Liver (tissue), 9 donors: ENCODE data around the gene NECTIN4. TPM values are rescaled to one million over a fixed set of nuclear protein-coding genes. Genes with fewer than 3 reads are reported as not detected.

Experiments used
- DNase-seq: peaks from one replicate; pipeline ENCODE4 v3.0.0-alpha.2; 2017; ENCODE audit warnings: low spot score
- H3K27ac ChIP-seq, 2 donors: one replicate each; pipeline ENCODE4 v1.7.0; 2013; ENCODE audit warnings: inconsistent platforms in 2 of 2, low read length in 2 of 2, control low read depth in 1 of 2, low read depth in 1 of 2, mild to moderate bottlenecking in 1 of 2
- H3K27me3 ChIP-seq, 4 donors: one replicate each; pipeline versions ENCODE4 v1.6.1 to v1.7.0; 2013; ENCODE audit warnings: low read length in 3 of 4, inconsistent platforms in 1 of 4, mild to moderate bottlenecking in 1 of 4, moderate library complexity in 1 of 4; ENCODE audit not compliant: control insufficient read depth in 4 of 4, insufficient read depth in 4 of 4
- H3K36me3 ChIP-seq, 4 donors: one replicate each; pipeline versions ENCODE4 v1.6.1 to v1.7.0; 2013; ENCODE audit warnings: low read length in 3 of 4, mild to moderate bottlenecking in 3 of 4, low read depth in 1 of 4, moderate library complexity in 1 of 4; ENCODE audit not compliant: control insufficient read depth in 4 of 4, insufficient read depth in 3 of 4
- H3K4me1 ChIP-seq, 4 donors: one replicate each; pipeline versions ENCODE4 v1.6.1 to v1.7.0; 2013; ENCODE audit warnings: low read length in 3 of 4, mild to moderate bottlenecking in 3 of 4, moderate library complexity in 1 of 4; ENCODE audit not compliant: control insufficient read depth in 4 of 4, insufficient read depth in 4 of 4
- H3K4me3 ChIP-seq, 3 donors: one replicate each; pipeline versions ENCODE4 v1.6.1 to v1.7.0; 2013; ENCODE audit warnings: low read length in 3 of 3, control low read depth in 1 of 3, low read depth in 1 of 3, mild to moderate bottlenecking in 1 of 3
- H3K9ac ChIP-seq, 2 donors: one replicate each; pipeline ENCODE4 v1.7.0; 2013; ENCODE audit warnings: low read length in 2 of 2, mild to moderate bottlenecking in 2 of 2, moderate library complexity in 2 of 2, control low read depth in 1 of 2, low read depth in 1 of 2
- H3K9me3 ChIP-seq, 4 donors: one replicate each; pipeline versions ENCODE4 v1.6.1 to v1.7.0; 2013; ENCODE audit warnings: low read length in 3 of 4; ENCODE audit not compliant: control insufficient read depth in 4 of 4
- ATF3 ChIP-seq: IDR thresholded peaks from 2 replicates; pipeline ENCODE4 v1.6.1; 2016; ENCODE audit warnings: antibody characterized with exemption
- CTCF ChIP-seq: fragments of 150-350 bp; IDR thresholded peaks from 2 replicates; pipeline ENCODE4 v1.5.1; 2017; ENCODE audit warnings: improper control_type of control experiment, low read depth, low read length; ENCODE audit not compliant: missing input control
- EGR1 ChIP-seq, 2 donors: IDR thresholded peaks; 2 replicates each; pipeline ENCODE4 v1.6.1; 2016 to 2018; ENCODE audit warnings: antibody characterized with exemption in 2 of 2, low read depth in 2 of 2
- FOXA1 ChIP-seq: IDR thresholded peaks from 2 replicates; pipeline ENCODE4 v1.6.1; 2016; ENCODE audit warnings: antibody characterized with exemption
- FOXA2 ChIP-seq: IDR thresholded peaks from 2 replicates; pipeline ENCODE4 v1.6.1; 2016; ENCODE audit warnings: antibody characterized with exemption
- GABPA ChIP-seq, 2 donors: IDR thresholded peaks in 1 of 2; conservative IDR thresholded peaks in 1 of 2; 2 replicates each; pipeline ENCODE4 v1.6.1; 2016; ENCODE audit warnings: antibody characterized with exemption in 2 of 2, mild to moderate bottlenecking in 1 of 2, moderate library complexity in 1 of 2
- HNF4A ChIP-seq, 2 donors: conservative IDR thresholded peaks; 2 replicates each; pipeline ENCODE4 v1.6.1; 2016; ENCODE audit warnings: antibody characterized with exemption in 2 of 2, mild to moderate bottlenecking in 2 of 2
- HNF4G ChIP-seq: IDR thresholded peaks from 2 replicates; pipeline ENCODE4 v1.6.1; 2016; ENCODE audit warnings: antibody characterized with exemption
- JUND ChIP-seq, 2 donors: IDR thresholded peaks; 2 replicates each; pipeline ENCODE4 v1.6.1; 2016; ENCODE audit warnings: antibody characterized with exemption in 2 of 2
- MAX ChIP-seq: IDR thresholded peaks from 2 replicates; pipeline ENCODE4 v1.6.1; 2016; ENCODE audit warnings: antibody characterized with exemption
- NR2F2 ChIP-seq: IDR thresholded peaks from 2 replicates; pipeline ENCODE4 v1.6.1; 2016; ENCODE audit warnings: antibody characterized with exemption
- RAD21 ChIP-seq, 2 donors: IDR thresholded peaks; 2 replicates each; pipeline ENCODE4 v1.6.1; 2016; ENCODE audit warnings: antibody characterized with exemption in 2 of 2, mild to moderate bottlenecking in 2 of 2
- REST ChIP-seq: IDR thresholded peaks from 2 replicates; pipeline ENCODE4 v1.6.1; 2016; ENCODE audit warnings: antibody characterized with exemption, mild to moderate bottlenecking
- RXRA ChIP-seq, 2 donors: IDR thresholded peaks; 2 replicates each; pipeline ENCODE4 v1.6.1; 2017 to 2018; ENCODE audit warnings: antibody characterized with exemption in 2 of 2, mild to moderate bottlenecking in 1 of 2
- SP1 ChIP-seq: IDR thresholded peaks from 2 replicates; pipeline ENCODE4 v1.6.1; 2018; ENCODE audit warnings: antibody characterized with exemption, mild to moderate bottlenecking
- TAF1 ChIP-seq: conservative IDR thresholded peaks from 2 replicates; pipeline ENCODE4 v1.6.1; 2016; ENCODE audit warnings: antibody characterized with exemption, mild to moderate bottlenecking
- YY1 ChIP-seq: IDR thresholded peaks from 2 replicates; pipeline ENCODE4 v1.6.1; 2016; ENCODE audit warnings: antibody characterized with exemption, mild to moderate bottlenecking
- ZBTB33 ChIP-seq: IDR thresholded peaks from 2 replicates; pipeline ENCODE4 v1.6.1; 2016; ENCODE audit warnings: antibody characterized with exemption
- WGBS: extraction: QIAGEN DNeasy Blood & Tissue Kit; methylation state at CpG from one replicate; pipeline ENCODE4 v1.1.7; 2013; 5-methylcytosine and 5-hydroxymethylcytosine counted together
- polyA plus RNA-seq, 2 donors: library from polyadenylated mRNA; stranded (reverse) in 1 of 2; unstranded in 1 of 2; fragments of 200-250 nt in 1 of 2; fragments of >200 nt in 1 of 2; fragmentation: Nextera tagmentation in 1 of 2; extraction: Ambion mirVana in 1 of 2; gene quantifications; one replicate each; pipeline versions ENCODE4 v1.2.1 to v1.2.3, GENCODE V29; 2013 to 2015
- total RNA-seq, 2 donors: library from RNA; depleted of rRNA; stranded (reverse); fragments of >200 nt; gene quantifications; one replicate each; pipeline ENCODE4 v1.2.3, GENCODE V29; 2014
- donor health status: healthy.
- donor health status: healthy.
- donor health status: healthy.
- donor health status: healthy.
- donor health status: healthy.

The NECTIN4 gene
- total and polyA plus RNA-seq, 4 donors = 0.01 TPM; not detected in 3

- Histone ChIP-seq H3K9me3 (no peaks in the 10 kb centered on the region), H3K36me3 (no peaks in the 10 kb centered on the region), H3K27me3 (no peaks in the 10 kb centered on the region), H3K4me1 (peaks cover 12 to 41% (median 33%) of the 10 kb centered on the region in 4 donors), H3K4me3 (no peak overlapping the region), H3K27ac (no peak overlapping the region), H3K9ac (no peak overlapping the region)
- 85% methylated on average over 2 of the region's 2 CpGs for WGBS
- TF ChIP-seq ZBTB33 = no peak
- no peak for TF ChIP-seq JUND (IDR thresholded peaks at IDR 0.05)
- TF ChIP-seq FOXA2 = no peak
- TF ChIP-seq HNF4A (conservative IDR thresholded peaks at IDR 0.05) = no peak
- TF ChIP-seq YY1 = no peak
- TF ChIP-seq HNF4G = no peak
- no peak for TF ChIP-seq ATF3
- no peak for TF ChIP-seq REST
- TF ChIP-seq NR2F2 = no peak
- TF ChIP-seq SP1 = no peak
- no peak for TF ChIP-seq RAD21 (IDR thresholded peaks at IDR 0.05)
- TF ChIP-seq RXRA (IDR thresholded peaks at IDR 0.05) = no peak
- no peak for TF ChIP-seq MAX
- no peak for TF ChIP-seq EGR1 (IDR thresholded peaks at IDR 0.05; ENCODE audit: low read depth in 2 of 2)
- TF ChIP-seq GABPA (IDR thresholded peaks at IDR 0.05 in 1 of 2, conservative IDR thresholded peaks at IDR 0.05 in 1 of 2) = no peak
- no peak for TF ChIP-seq TAF1
- TF ChIP-seq CTCF = no peak
- no peak for TF ChIP-seq FOXA1
- DNase-seq = no peak
Measured at GRCh38 chr1:161114556-161114955, 25.2 kb upstream of the NECTIN4 start.
